GM21717 (cell line): ENCODE results near the gene TRAPPC5.
A peak's percentile ranks its signal among the peaks of the same experiment; 100 is the strongest.

Experiments used
- ATAC-seq: cut with Tn5 transposase; IDR thresholded peaks from one replicate; pipeline ENCODE4 v1.9.1; 2021; ENCODE audit warnings: mild to moderate bottlenecking, moderate library complexity; ENCODE audit not compliant: unreplicated experiment

TRAPPC5 gene

GRCh38 chr19:7699003-7699402 lies 18.4 kb downstream of the TRAPPC5 start:
- no peak for ATAC-seq

DNA sequence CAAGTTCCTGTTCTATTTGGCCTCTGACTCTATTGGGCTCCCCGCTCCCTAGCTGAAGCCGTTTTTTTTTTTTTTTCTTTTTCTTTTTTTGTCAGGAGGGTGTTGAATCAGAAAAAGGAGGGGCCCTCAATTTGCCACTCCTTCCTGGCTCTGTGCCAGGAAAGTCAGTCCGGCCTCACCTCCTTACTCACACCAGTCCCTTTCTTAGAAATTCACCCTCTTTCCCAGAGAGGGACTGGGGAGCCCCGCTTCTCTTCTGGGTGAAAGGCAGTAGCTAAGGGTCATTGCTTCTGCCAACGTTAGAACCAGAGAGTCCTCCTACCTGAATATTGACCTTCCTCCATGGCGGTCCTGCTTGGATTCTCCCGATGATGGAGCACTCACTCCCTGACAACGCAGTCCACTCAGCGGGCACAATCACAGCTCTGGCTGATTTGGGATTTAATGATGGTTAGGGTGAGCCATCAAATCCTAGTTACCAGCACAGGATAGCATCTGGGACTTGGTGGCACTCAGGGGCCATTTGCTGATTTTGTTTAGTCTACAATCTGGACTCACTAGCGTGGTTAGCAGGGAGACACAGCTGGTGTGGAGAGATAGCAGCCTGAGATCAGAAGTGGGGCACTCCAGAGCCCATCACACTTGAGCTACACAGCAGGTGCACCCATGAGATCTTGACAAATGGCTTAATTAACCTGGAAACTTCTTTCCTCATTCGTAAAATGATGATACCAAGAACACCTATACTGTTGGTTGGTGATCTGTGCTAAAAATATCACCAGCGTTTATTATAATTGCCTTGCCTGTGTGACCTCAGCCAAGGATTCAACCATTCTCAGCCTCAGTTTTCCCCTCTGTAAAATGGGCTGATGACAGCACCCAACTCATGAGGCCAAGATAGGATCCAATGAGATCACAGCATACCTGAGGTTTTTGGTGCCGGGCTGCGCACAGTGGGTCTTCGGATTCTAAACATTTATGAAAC lies 19.1 kb downstream of the TRAPPC5 start:
- no peak for ATAC-seq

GRCh38 chr19:7701049-7701653 lies 20.5 kb downstream of the TRAPPC5 start:
- ATAC-seq = no peak

DNA sequence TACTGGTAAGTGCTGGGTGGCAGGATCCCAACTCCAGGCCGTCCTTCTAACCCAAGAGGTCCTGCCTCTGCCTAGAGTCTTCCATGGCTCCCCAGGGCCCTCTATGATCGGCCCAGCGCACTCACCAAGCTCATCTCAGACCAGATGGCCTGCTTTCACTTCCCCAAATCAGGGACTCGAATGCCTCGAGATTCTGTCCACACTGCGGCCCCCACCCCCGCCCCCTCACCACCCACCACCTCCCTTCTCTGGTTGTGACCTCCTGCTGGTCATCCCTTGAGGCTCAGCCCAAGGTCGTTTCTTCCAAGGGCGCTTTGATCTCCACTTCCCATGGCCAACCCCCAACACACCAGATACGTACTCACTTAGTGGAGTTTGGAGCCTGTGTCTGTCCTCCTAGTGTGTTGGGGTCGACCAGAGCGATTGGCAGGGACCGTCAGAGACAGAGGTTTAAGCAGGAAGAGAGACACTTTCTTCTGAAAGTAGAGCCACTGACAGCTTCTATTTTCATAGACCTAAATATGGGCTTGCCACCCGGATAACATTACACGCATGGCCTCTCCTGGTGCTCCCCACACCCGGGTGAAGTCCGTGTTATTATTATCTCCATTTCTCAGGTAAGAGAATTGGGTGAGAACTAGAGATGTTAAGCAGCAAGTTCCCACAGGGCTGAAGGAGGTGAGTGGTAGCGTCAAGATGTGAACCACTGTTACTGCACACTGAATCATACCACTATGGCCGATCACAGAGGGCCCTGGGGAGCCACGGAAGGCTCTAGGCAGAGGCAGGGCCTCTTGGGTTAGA lies 21.2 kb downstream of the TRAPPC5 start, which contains the start of gene FCER2:
TSS of gene FCER2 (minus strand) at position 478 of the 804 bp plus-strand sequence. CDS start 2,371 bp downstream, outside the sequence.
- ATAC-seq = peak; percentile 32

- no peak for ATAC-seq
These were observed 22.7 kb downstream of the TRAPPC5 start for GRCh38 chr19:7703332-7703731.

DNA sequence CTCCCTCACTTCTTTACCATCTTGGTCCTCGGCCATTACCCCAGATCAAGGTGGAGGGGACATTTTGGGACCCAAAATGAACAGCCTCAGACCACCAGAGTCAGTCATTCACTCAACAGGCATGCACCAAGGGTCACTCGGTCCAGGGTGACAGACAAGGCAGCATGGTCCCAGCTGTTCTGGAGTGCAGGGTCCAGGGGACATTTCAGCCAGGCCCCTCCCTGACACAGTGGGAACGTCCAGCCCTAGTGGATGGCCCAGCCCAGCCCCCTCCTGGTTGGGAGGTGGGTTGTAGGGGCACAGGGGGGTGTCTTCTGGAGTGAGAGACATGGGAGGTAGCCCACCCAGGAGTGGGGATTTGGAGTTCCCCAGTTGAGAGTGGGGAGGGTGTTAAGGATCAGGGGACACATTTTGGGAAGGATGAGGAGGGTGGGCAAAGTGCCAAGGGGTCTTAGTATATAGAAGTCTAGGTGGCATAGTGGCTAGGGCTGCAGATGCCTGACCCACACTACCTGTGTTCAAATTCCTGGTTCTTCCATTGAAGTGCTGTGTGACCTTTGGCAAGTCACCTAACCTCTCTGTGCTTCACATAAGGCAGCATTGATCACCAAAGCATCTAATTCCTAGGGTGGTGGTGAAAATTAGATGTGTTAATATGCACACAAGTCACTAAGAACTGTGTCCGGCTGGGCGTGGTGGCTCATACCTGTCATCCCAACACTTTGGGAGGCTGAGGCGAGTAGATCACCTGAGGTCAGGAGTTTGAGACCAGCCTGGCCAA lies 23.8 kb downstream of the TRAPPC5 start:
- no peak for ATAC-seq

DNA sequence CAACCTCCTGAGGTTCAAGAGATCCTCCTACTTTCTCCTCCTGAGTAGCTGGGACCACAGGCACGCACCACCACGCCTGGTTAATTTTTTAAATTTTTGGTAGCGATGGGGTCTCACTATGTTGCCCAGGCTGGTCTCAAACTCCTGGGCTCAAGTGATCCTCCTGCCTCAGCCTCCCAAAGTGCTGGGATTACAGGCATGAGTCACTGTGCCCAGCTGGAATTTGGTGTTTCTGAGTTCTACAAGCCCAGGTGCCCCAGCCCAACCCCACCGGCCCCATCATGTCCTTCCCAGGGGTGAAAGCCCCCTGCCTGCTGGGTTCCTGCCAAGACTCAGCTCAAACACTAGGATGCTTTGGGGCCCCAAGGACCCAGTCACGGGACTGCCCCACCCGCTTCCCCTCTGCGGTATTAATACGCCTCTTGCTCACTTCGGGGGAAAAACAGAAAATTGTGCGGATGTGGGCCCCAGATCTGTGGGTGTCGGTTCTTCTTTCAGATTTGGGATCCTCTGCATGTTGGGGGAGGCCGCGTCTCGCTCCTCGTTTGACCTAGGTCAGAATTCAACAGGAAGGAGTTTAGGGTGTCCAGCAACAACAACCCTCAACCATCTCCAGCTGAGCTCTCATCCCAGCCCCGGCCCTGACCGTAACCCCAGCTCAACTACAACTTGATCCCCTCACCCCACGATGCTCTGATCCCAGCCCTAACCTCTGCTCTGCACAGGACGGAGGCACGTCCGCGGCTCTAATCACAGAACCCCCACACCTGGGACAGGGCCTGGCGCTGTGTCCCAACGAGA lies 25.0 kb downstream of the TRAPPC5 start:
- peak; percentile 37 for ATAC-seq

GRCh38 chr19:7706188-7706954 lies 25.7 kb downstream of the TRAPPC5 start:
- no peak for ATAC-seq

DNA sequence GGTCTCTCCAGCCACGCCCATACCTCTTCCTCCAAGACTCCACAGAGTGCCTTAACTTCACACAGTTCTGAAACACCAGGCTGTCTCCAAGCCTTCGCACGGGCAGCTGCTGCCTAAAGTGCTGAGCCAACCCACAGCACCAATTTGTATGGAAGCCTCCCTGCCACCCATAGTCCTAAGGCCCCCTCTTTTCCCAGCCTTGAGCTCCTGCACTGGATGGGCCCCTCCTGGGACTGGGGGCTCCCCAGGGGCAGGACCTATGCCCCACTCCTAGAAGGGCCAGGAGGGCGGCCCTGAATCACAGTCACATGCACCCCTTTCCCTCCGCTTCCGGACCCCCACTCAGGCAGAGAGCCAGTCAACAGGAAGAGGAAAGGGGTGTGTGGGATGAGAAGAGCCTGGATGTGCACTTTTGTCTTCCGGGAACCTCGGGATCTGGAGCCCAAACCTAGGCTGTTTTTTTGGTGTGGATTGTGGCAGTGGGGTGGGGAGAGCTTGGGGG lies 26.4 kb downstream of the TRAPPC5 start:
- ATAC-seq = no peak

- no peak for ATAC-seq
These were observed 29.4 kb downstream of the TRAPPC5 start for GRCh38 chr19:7709932-7710460.

DNA sequence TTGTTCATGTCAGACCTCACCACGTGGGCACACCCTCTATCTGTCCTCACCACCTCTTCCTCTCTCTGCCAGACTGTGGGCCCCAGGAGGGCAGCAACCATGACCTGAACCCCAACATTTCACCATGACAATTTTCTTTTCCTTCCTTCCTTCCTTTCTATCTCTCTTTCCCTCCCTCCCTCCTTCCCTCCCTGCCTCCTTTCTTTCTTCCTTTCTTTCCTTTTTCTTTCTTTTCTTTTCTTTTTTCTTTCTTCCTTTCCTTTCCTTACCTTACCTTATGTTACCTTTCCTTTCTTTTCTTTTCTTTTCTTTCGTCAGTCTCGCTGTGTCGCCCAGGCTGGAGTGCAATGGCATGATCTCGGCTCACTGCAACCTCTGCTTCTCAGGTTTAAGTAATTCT lies 30.0 kb downstream of the TRAPPC5 start:
- ATAC-seq = no peak

GRCh38 chr19:7715671-7716070 lies 35.0 kb downstream of the TRAPPC5 start:
- ATAC-seq = no peak

DNA sequence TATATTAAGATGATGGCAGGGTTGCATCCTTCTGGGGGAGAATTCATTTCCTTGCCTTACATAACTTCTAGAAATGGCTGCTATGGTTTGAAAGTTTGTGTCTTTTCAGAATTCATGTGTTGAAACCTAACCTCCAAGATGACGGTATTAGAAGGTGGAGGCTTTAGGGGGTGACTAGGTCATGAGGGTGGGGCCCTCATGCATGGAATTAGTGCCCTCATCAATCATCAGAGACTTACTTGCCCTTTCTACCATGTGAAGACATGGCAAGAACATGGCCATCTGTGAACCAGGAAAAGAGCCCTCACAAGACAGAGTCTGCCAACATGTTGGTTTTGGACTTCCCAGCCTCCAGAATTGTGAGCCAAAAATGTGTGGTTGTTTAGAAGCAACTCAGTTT lies 36.1 kb downstream of the TRAPPC5 start:
- ATAC-seq = no peak

- ATAC-seq = no peak
These were observed 38.0 kb downstream of the TRAPPC5 start for GRCh38 chr19:7718668-7719067.

DNA sequence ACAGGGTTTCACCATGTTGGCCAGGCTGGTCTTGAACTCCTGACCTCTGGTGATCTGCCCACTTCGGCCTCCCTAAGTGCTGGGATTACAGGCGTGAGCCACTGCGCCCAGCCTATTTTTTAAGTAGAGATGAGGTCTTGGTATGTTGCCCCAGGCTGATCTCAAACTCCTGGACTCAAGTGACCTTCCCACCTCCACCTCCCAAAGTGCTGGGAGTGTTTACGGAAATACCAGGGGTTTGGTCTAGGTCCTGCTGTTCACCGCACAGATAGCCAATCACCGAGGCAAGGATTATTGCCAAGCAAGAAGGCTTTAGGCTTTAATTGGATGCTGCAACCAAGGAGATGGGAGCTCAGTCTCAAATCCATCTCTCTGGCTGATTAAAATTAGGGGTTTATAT lies 39.7 kb downstream of the TRAPPC5 start:
- ATAC-seq = no peak

GRCh38 chr19:7722231-7722651 lies 41.6 kb downstream of the TRAPPC5 start:
- ATAC-seq = no peak

GRCh38 chr19:7725791-7726190 lies 45.2 kb downstream of the TRAPPC5 start:
- no peak for ATAC-seq

GRCh38 chr19:7729211-7729610 lies 48.6 kb downstream of the TRAPPC5 start:
- ATAC-seq = no peak
